GM10248 (cell line): ENCODE data around the gene HTT.

ENCODE experiments used
- CTCF ChIA-PET: fragments of 300-600 bp; sonication (Branson Sonifier 250); formaldehyde crosslinking; extraction: SDS; loops from one replicate; lab custom pipeline; 2021; ENCODE audit warnings: antibody characterized with exemption; lab: Yijun Ruan, JAX
- POLR2A ChIA-PET: fragments of 350-650 bp; sonication (Branson Sonifier 250); formaldehyde crosslinking; extraction: SDS; loops from one replicate; lab custom pipeline; 2020; ENCODE audit warnings: antibody characterized with exemption; lab: Yijun Ruan, JAX
- DNase-seq: peaks from one replicate; pipeline ENCODE4 v3.0.0; 2012; ENCODE audit errors: extremely low spot score
- TF ChIP-seq, protein P1 (sequence below): IDR thresholded peaks from 2 replicates; pipeline ENCODE4 v1.5.1; 2012; ENCODE audit warnings: mild to moderate bottlenecking, low read depth; ENCODE audit errors: extremely low read depth, missing control alignments, control extremely low read depth

HTT gene

DNA sequence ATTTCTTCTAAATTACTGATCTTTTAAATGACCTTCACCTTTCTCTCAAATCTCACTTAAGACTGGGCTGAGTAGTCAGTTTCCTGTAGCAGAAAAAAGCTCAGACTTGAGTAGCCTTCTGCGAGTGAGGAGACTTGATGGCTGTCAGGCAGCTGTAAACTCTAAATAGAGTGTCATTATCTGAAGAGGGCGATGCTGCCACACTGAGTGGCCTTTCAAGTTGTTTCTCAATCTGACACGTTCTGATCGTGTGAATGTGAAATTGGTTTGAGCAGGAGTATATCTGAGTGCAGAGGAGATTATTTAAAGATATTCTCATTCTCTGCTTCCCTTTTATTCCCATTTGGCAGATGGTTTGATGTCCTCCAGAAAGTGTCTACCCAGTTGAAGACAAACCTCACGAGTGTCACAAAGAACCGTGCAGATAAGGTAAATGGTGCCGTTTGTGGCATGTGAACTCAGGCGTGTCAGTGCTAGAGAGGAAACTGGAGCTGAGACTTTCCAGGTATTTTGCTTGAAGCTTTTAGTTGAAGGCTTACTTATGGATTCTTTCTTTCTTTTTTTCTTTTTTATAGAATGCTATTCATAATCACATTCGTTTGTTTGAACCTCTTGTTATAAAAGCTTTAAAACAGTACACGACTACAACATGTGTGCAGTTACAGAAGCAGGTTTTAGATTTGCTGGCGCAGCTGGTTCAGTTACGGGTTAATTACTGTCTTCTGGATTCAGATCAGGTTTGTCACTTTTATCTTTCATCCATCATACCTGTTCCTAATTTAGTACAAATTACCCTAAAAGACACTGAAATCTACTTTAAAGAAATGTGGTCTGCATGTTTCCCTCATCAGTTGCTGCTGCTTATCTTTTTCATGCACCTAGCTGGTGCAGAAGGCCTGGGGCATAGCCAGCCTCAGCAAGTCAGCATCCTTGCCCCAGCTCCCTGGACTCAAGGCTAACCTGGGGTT lies 100.2 kb downstream of the HTT start:
- CTCF ChIA-PET: interaction anchor here (1.1 kb wide), 2 partner anchors 37 to 67 kb away, joined by 3 read pairs; no protein-coding TSS in a partner anchor

GRCh38 chr4:3176367-3177229 lies 102.1 kb downstream of the HTT start:
- TF ChIP-seq, protein P1, sequence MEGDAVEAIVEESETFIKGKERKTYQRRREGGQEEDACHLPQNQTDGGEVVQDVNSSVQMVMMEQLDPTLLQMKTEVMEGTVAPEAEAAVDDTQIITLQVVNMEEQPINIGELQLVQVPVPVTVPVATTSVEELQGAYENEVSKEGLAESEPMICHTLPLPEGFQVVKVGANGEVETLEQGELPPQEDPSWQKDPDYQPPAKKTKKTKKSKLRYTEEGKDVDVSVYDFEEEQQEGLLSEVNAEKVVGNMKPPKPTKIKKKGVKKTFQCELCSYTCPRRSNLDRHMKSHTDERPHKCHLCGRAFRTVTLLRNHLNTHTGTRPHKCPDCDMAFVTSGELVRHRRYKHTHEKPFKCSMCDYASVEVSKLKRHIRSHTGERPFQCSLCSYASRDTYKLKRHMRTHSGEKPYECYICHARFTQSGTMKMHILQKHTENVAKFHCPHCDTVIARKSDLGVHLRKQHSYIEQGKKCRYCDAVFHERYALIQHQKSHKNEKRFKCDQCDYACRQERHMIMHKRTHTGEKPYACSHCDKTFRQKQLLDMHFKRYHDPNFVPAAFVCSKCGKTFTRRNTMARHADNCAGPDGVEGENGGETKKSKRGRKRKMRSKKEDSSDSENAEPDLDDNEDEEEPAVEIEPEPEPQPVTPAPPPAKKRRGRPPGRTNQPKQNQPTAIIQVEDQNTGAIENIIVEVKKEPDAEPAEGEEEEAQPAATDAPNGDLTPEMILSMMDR: no peak
- ChIA-PET CTCF (interaction anchor here (1.0 kb wide), 1 partner anchor 12 kb away, joined by 3 read pairs; no protein-coding TSS in a partner anchor), POLR2A (no interaction called here)
- no peak for DNase-seq

More for the DNA sequence above, 100.2 kb downstream of the HTT start:
- POLR2A ChIA-PET: interaction anchor here (0.6 kb wide), 1 partner anchor 9 kb away, joined by 3 read pairs; no protein-coding TSS in a partner anchor
- no peak for DNase-seq
- TF ChIP-seq, protein P1: no peak

DNA sequence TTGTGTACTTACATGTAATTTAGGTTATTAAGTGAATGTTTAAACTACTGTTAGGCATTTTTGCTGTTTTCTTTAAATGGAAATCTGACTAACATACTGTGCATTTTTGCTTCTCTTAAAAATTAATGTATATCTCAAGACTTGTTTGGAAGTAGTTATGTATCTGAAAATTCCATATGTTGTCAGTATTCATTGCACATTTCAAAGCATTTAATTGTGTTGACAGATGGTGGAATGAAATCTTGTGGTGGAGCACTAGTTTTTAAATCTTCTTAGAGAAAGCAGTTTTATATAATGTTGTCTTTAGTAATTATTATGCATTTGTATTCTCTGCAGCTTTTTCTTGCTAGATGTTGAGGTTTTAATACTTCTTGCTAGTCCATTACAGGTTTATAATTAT lies 102.9 kb downstream of the HTT start:
- ChIA-PET POLR2A (no interaction called here), CTCF (interaction anchor here (1.2 kb wide), 1 partner anchor 16 kb away, joined by 3 read pairs; no protein-coding TSS in a partner anchor)
- DNase-seq: no peak
- TF ChIP-seq, protein P1: no peak

GRCh38 chr4:3177905-3178304 lies 103.4 kb downstream of the HTT start:
- DNase-seq: no peak
- POLR2A ChIA-PET: no interaction called here
- TF ChIP-seq, protein P1: no peak
- CTCF ChIA-PET: interaction anchor here (1.2 to 1.3 kb wide), 2 partner anchors 16 to 40 kb away, joined by 3 read pairs; no protein-coding TSS in a partner anchor

DNA sequence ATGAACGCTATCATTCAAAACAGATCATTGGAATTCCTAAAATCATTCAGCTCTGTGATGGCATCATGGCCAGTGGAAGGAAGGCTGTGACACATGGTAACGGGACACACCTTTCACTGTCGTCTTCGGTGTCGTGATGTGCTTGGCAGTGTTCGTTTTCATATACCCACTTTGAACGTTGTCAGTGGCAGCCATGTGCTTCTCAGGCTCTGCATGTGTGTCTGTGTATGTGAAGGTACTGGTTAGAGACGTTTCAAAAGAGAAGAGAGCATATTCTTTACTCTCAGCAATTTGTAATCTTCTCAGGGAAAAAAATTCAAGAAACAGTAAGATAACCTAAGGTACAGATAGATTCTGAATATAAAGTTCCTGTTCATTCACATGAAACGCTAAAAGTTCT lies 103.9 kb downstream of the HTT start:
- no peak for DNase-seq
- CTCF ChIA-PET: interaction anchor here (1.2 to 1.3 kb wide), 2 partner anchors 15 to 40 kb away, joined by 3 read pairs; no protein-coding TSS in a partner anchor
- POLR2A ChIA-PET: no interaction called here
- TF ChIP-seq, protein P1: no peak
